Bronchial epithelial cell (primary cell): Measurements from ENCODE around the gene CD79A. TPM values are rescaled to one million over a fixed set of nuclear protein-coding genes. Genes with fewer than 3 reads are reported as not detected.

Source experiments
- DNase-seq: peaks from one replicate; pipeline ENCODE4 v3.0.0-alpha.2; 2010; ENCODE audit warnings: low read depth
- FAIRE-seq: peaks from 2 replicates; lab custom pipeline; 2011; peaks lifted over from hg19 to GRCh38; lab: Jason Lieb, UNC
- H3K27me3 ChIP-seq: 2 replicates; pipeline ENCODE4 v1.5.1; 2011; ENCODE audit warnings: low read length; ENCODE audit not compliant: control insufficient read depth, insufficient read depth
- H3K36me3 ChIP-seq: 2 replicates; pipeline ENCODE4 v1.5.1; 2011; ENCODE audit warnings: low read length; ENCODE audit not compliant: control insufficient read depth, insufficient read depth
- H3K4me3 ChIP-seq: 2 replicates; pipeline ENCODE4 v1.5.1; 2011; ENCODE audit warnings: mild to moderate bottlenecking, low read depth, low read length, control low read depth
- total RNA-seq: library from RNA; depleted of rRNA; stranded (reverse); fragments of >200 nt; gene quantifications from 2 replicates; pipeline ENCODE4 v1.2.1, GENCODE V29; 2014
- TF ChIP-seq, protein P1 (sequence below): IDR thresholded peaks from 2 replicates; pipeline ENCODE4 v1.5.1; 2011; ENCODE audit warnings: mild to moderate bottlenecking, moderate library complexity, low read length, control low read depth, inconsistent platforms; ENCODE audit not compliant: insufficient read depth, severe bottlenecking

CD79A gene
- total RNA-seq, 1 donor from 2014 or later, result not detected

DNA sequence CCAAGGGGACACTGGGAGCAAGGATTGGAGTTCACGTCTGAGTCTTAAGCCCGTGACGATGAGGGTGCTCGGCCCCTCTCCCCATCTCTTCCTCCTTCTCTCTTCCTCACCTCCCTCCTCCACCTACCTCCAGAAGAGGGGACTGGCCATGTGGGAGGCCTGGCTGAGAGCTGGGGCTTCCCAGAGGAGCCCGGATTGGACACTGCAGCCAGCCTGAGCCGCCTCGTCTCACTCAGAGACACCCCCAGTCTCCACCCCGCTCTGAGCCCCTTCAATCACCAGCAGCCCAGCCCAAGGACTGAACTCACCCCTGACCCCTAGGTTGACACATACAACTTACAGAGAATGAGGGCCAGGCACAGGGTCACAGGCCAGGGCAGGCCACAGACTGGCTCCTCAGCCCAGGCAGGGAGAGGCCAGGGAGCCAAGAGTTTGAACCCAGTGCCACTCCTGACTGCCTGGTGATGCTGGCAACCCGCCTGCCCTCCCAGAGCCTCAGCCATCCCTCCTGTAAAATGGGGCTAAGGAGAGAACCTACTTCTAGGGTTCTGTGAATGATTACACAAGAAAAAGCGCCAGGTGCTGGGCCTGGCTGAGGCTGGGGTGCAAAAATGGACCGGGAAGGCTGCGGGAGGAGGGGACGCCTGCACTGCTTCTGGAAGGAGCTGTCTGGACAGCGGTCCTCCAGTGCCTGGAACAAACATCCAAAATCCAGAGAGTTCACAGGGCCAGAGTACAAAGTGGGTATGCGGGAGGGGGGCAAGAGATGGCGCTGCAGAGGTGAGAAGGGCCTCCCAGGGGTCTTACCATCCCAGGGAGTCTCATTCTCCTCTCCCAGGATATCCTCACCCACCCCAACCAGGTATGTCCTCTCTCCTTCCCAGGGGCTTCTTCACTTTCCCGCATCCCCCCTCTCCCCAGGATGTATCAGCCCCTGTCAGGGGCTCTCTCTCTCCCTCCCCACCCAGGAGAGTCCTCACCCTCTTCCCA is 1.1 kb downstream of the CD79A start:
- Histone ChIP-seq H3K27me3 (no peaks in the 10 kb centered on the region), H3K4me3 (no peak overlapping the region), H3K36me3 (no peaks in the 10 kb centered on the region)
- FAIRE-seq (no peak), DNase-seq (no peak)
- TF ChIP-seq, protein P1, sequence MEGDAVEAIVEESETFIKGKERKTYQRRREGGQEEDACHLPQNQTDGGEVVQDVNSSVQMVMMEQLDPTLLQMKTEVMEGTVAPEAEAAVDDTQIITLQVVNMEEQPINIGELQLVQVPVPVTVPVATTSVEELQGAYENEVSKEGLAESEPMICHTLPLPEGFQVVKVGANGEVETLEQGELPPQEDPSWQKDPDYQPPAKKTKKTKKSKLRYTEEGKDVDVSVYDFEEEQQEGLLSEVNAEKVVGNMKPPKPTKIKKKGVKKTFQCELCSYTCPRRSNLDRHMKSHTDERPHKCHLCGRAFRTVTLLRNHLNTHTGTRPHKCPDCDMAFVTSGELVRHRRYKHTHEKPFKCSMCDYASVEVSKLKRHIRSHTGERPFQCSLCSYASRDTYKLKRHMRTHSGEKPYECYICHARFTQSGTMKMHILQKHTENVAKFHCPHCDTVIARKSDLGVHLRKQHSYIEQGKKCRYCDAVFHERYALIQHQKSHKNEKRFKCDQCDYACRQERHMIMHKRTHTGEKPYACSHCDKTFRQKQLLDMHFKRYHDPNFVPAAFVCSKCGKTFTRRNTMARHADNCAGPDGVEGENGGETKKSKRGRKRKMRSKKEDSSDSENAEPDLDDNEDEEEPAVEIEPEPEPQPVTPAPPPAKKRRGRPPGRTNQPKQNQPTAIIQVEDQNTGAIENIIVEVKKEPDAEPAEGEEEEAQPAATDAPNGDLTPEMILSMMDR, result no peak

GRCh38 chr19:41879080-41879479 is 2.0 kb downstream of the CD79A start:
- no peak overlapping the region for H3K4me3 ChIP-seq
- no peak for DNase-seq
- TF ChIP-seq, protein P1, result no peak
- no peaks in the 10 kb centered on the region for H3K27me3 ChIP-seq
- H3K36me3 ChIP-seq, result no peaks in the 10 kb centered on the region
- no peak for FAIRE-seq

- H3K27me3 ChIP-seq, result no peaks in the 10 kb centered on the region
- TF ChIP-seq, protein P1, result no peak
- DNase-seq (no peak), FAIRE-seq (no peak)
- no peak overlapping the region for H3K4me3 ChIP-seq
- H3K36me3 ChIP-seq, result no peaks in the 10 kb centered on the region
Observed at GRCh38 chr19:41879670-41880328, 2.7 kb downstream of the CD79A start.

GRCh38 chr19:41880329-41880708 is 3.2 kb downstream of the CD79A start:
- H3K4me3 ChIP-seq, result no peak overlapping the region
- FAIRE-seq (peak; percentile 23), DNase-seq (no peak)
- no peaks in the 10 kb centered on the region for H3K36me3 ChIP-seq
- no peaks in the 10 kb centered on the region for H3K27me3 ChIP-seq
- TF ChIP-seq, protein P1, result no peak

DNA sequence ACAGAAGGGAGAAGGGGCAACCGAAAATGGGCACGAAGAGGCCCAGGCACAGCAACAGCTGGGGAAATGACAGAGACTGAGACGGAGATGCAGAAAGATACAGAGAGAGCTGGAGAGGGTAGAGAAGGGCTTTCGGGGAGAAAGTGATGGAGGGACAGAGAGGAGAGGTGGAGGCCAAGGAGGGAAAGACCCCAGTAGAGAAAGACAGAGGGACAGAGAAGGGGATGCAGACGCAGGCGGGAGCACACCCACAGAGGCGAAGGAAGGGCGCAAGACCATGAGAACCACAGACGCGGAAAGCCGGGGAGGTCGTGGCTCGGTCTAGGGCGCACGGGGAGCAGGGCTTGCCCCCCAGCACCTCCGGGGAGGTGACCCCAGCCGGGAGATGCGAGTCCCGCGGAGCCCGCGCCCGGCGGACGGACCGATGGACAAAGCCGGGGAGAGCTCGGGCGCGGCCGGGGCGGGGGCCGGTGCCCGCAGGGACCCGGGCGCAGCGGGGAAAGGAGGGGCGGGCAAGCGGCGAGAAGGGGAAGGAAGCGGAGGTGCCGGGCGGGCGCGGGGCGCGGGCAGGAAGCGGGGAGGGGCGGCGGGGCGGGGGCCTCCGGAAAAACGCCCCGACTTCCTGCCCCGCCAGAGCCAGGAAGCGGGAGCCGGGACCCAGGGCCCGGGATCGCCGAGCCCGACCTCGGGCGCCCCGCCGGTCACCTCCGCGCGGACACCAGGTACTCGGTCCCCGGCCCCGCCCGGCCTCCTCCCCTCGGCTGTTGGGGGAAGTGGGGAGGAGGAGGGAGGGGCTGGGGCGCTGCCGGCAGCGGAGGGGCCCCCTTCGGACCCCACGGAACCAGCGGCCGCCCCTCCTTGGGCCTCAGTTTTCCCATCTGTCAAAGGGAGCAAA is 5.7 kb downstream of the CD79A start, which contains the start of gene ARHGEF1:
Gene ARHGEF1 (plus strand): TSS at position 617 of the 895 bp plus-strand sequence. CDS start 4,899 bp downstream, outside the sequence.
- Histone ChIP-seq H3K27me3 (no peaks in the 10 kb centered on the region), H3K4me3 (peak within 1 kb of the TSS; percentile 59), H3K36me3 (no peaks in the 10 kb centered on the region)
- DNase-seq (no peak), FAIRE-seq (no peak)
- TF ChIP-seq, protein P1, result no peak
